DOHH2 (cell line): ENCODE data around the gene FANK1.

Experiments
- H3F3A ChIP-seq: fragments of 200-600 bp; sonication (generic), shearing (Covaris generic); 2 replicates; pipeline ENCODE4 v1.6.0; 2016; ENCODE audit warnings: antibody characterized with exemption, mild to moderate bottlenecking; ENCODE audit not compliant: control insufficient read depth, insufficient read depth
- H3K27ac ChIP-seq: fragments of 200-600 bp; sonication (generic); 2 replicates; pipeline ENCODE4 v1.5.1; 2014; ENCODE audit warnings: low read depth, mild to moderate bottlenecking, low read length, moderate library complexity
- H3K27me3 ChIP-seq: fragments of 200-600 bp; sonication (generic); 2 replicates; pipeline ENCODE4 v1.6.1; 2014; ENCODE audit warnings: mild to moderate bottlenecking, low read length, mixed read lengths; ENCODE audit not compliant: control insufficient read depth
- H3K36me3 ChIP-seq: fragments of 200-600 bp; sonication (generic); 2 replicates; pipeline ENCODE4 v1.6.1; 2014; ENCODE audit warnings: mild to moderate bottlenecking, low read length, moderate library complexity, mixed read lengths; ENCODE audit not compliant: control insufficient read depth
- H3K4me1 ChIP-seq: fragments of 200-600 bp; sonication (generic); 2 replicates; pipeline ENCODE4 v1.6.1; 2014; ENCODE audit warnings: mild to moderate bottlenecking, low read length, mixed read lengths; ENCODE audit not compliant: control insufficient read depth
- H3K4me2 ChIP-seq: fragments of 200-600 bp; sonication (generic); 2 replicates; pipeline ENCODE4 v1.6.0; 2014; ENCODE audit warnings: mild to moderate bottlenecking, low read length, moderate library complexity
- H3K4me3 ChIP-seq: fragments of 200-600 bp; sonication (generic); 2 replicates; pipeline ENCODE4 v1.5.1; 2014; ENCODE audit warnings: mild to moderate bottlenecking, low read length, mixed read lengths
- H3K79me2 ChIP-seq: fragments of 200-600 bp; sonication (generic); 2 replicates; pipeline ENCODE4 v1.6.1; 2014; ENCODE audit warnings: mild to moderate bottlenecking, low read length, mixed read lengths; ENCODE audit not compliant: control insufficient read depth
- H3K9me2 ChIP-seq: fragments of 200-600 bp; sonication (generic); replicated peaks from 2 replicates; pipeline ENCODE4 v1.6.1; 2014; ENCODE audit warnings: mild to moderate bottlenecking, low read length, mixed read lengths; ENCODE audit not compliant: control insufficient read depth
- H3K9me3 ChIP-seq: fragments of 200-600 bp; sonication (generic); 2 replicates; pipeline ENCODE4 v1.6.1; 2014; ENCODE audit warnings: antibody characterized with exemption, low read length, mixed read lengths; ENCODE audit not compliant: control insufficient read depth, insufficient read depth
- H4K20me1 ChIP-seq: fragments of 200-600 bp; sonication (generic); 2 replicates; pipeline ENCODE4 v1.6.0; 2014; ENCODE audit warnings: low read depth, mild to moderate bottlenecking, antibody characterized with exemption, low read length, moderate library complexity; ENCODE audit not compliant: control insufficient read depth, insufficient read depth
- CTCF ChIP-seq: fragments of 200-600 bp; sonication (generic); IDR thresholded peaks from one replicate; pipeline ENCODE4 v1.5.1; 2014; ENCODE audit warnings: antibody characterized with exemption, mild to moderate bottlenecking, low read depth, low read length; ENCODE audit not compliant: poor library complexity, severe bottlenecking
- EZH2phosphoT487 ChIP-seq: fragments of 200-600 bp; sonication (generic); IDR thresholded peaks from 2 replicates; pipeline ENCODE4 v1.6.1; 2017; ENCODE audit warnings: borderline replicate concordance, mild to moderate bottlenecking, antibody characterized with exemption, low read length, moderate library complexity, mixed read lengths

The FANK1 gene

GRCh38 chr10:125980521-125981035, 84.2 kb downstream of the FANK1 start:
- Histone ChIP-seq H3K27me3 (peaks cover 4% of the 10 kb centered on the region), H3K4me1 (no peaks in the 10 kb centered on the region), H3K36me3 (no peaks in the 10 kb centered on the region), H3F3A (no peaks in the 10 kb centered on the region), H3K79me2 (no peaks in the 10 kb centered on the region), H3K4me2 (no peak overlapping the region), H3K4me3 (no peak overlapping the region), H3K27ac (no peak overlapping the region), H4K20me1 (no peaks in the 10 kb centered on the region), H3K9me2 (no peaks in the 10 kb centered on the region), H3K9me3 (no peaks in the 10 kb centered on the region)
- TF ChIP-seq CTCF (no peak), EZH2phosphoT487 (no peak)

DNA sequence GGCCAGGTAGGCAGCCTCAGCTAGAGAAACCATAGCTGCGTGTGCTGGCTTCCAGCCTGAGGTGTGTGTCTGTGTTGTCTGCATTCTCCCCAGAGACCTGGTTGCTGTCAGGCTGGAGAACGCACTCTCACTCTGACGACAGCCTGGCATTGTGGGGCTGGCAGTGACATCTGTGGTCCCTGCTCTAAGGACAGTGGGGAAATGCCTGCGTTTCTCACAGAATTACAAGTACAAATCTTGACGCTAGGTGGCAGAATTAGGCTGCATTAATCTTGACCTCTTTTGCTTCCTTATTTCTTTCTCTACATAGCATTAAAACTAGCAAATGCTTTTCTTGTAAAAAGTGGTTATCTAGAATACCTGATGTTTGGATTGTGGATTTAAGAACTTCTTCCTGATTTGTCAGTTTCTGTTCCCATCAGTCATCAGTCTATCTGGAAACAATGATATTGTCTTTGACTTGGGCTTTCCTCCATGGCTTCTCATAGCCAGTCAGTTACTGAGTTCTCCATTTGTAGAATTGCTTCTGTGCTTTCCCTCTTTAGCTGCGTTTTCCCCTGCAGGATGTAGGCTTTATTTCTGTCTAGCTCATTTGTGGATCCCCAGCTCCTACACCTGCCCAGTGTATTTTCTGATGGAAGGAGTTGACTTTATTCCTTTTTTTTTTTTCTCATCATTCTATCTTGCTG, 86.0 kb downstream of the FANK1 start:
- H3K4me2 ChIP-seq: no peak overlapping the region
- no peaks in the 10 kb centered on the region for H3K36me3 ChIP-seq
- no peak overlapping the region for H3K4me3 ChIP-seq
- H3K27me3 ChIP-seq: peaks cover 9% of the 10 kb centered on the region
- TF ChIP-seq CTCF: peak; percentile 71
- no peak for TF ChIP-seq EZH2phosphoT487
- no peaks in the 10 kb centered on the region for H3K79me2 ChIP-seq
- no peaks in the 10 kb centered on the region for H3K9me3 ChIP-seq
- H3K4me1 ChIP-seq: no peaks in the 10 kb centered on the region
- no peaks in the 10 kb centered on the region for H3K9me2 ChIP-seq
- no peaks in the 10 kb centered on the region for H4K20me1 ChIP-seq
- H3F3A ChIP-seq: no peaks in the 10 kb centered on the region
- H3K27ac ChIP-seq: no peak overlapping the region

DNA sequence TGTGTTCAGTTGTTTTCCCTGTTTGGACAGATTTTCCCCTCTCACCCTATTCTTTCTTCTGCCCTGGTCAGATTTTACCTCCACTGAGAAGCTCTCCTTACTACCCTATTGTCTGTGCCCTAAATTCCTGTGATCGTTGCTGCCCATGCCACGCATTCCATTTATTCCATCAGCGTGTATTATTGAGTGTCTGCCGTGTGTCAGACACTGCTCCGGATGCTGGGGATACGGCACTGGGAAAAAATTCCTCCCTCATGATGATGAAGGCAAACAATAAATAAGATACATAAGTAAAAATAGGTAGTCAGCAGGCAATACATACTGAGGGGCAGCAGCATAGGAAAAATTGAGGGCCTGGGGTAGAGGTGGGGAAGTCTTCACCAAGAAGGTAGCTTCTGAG, 86.8 kb downstream of the FANK1 start:
- no peak for TF ChIP-seq EZH2phosphoT487
- TF ChIP-seq CTCF: no peak
- no peaks in the 10 kb centered on the region for H3K4me1 ChIP-seq
- no peaks in the 10 kb centered on the region for H3K36me3 ChIP-seq
- no peaks in the 10 kb centered on the region for H3K9me3 ChIP-seq
- H3F3A ChIP-seq: no peaks in the 10 kb centered on the region
- no peaks in the 10 kb centered on the region for H3K9me2 ChIP-seq
- no peak overlapping the region for H3K27ac ChIP-seq
- H4K20me1 ChIP-seq: no peaks in the 10 kb centered on the region
- no peak overlapping the region for H3K4me3 ChIP-seq
- H3K27me3 ChIP-seq: peaks cover 9% of the 10 kb centered on the region
- H3K4me2 ChIP-seq: no peak overlapping the region
- no peaks in the 10 kb centered on the region for H3K79me2 ChIP-seq
